Measurements from ENCODE around the gene THRB.

DNA sequence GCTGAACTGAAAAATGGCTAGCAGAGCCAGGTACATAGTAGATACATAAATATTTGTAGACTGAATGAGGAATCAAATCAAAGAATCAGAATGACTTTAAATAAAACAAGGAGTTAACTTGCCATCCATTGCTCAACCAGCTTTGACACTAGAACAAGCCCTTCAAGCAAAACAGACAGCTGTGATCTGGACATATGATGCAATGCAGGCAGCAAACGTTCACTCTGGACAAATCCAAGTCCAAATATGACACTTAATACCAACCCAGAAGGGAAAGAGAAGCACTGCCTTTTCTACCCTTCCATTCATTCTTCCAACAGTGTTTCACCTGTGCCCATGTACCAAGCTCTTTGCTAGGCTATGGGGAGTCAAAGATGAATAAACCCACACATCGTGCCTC is 4.5 kb downstream of the THRB start:
- TF ChIP-seq POLR2A (IDR thresholded peaks at IDR 0.05; ENCODE audit: low read depth, low read length) (no peak), TAF1 (IDR thresholded peaks at IDR 0.05; ENCODE audit: low read depth, low read length) (no peak), POLR2AphosphoS5 (IDR thresholded peaks at IDR 0.05; ENCODE audit: low read depth, low read length) (no peak), SPI1 (IDR thresholded peaks at IDR 0.05; ENCODE audit: low read depth, low read length) (no peak)
